NCI-H748 (cell line): ENCODE data around the gene SMARCE1.

Experiments used
- DNase-seq: peaks from one replicate; lab custom pipeline; 2025; ENCODE audit not compliant: unreplicated experiment; lab: John Stamatoyannopoulos, UW

Gene SMARCE1

DNA sequence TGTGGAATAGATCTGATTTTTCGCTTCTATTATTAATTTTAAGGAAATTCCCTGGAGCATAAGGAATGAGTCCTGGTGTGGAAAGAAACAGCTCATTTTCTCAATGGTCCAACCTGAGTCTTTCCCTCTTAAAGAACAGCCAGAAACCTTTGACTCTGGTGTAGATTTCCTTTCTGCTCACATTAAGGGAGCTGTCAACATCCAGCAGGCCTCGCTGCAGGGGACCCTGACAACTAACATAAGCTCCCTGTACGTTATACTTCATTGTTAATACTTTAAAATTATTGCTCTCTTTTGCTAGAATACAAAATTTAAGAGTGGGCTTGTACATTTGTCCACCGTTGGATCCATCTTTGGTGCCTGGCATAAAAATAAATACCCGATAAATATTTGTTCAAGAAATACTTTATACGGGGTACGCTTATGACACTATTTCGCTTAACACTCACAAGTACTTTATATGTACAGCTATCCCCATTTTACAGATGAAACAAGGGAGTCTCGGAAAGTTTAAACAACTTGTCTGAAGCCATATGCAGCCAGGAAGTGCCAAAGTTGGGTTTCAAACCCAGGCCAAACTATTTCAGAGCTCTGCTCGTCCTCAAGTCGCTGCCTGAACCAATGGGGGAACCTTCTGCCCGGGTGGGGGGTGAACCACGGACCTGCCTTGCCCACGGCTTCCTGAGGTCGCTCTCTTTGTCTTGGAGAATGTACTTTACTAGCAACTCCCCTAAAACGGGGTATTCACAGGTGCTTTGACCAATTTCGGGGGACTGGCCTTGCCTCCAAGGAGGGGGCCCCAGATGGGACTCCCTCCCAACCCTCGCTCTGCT is 611 bp downstream of the SMARCE1 start:
- DNase-seq: peak; percentile 53

DNA sequence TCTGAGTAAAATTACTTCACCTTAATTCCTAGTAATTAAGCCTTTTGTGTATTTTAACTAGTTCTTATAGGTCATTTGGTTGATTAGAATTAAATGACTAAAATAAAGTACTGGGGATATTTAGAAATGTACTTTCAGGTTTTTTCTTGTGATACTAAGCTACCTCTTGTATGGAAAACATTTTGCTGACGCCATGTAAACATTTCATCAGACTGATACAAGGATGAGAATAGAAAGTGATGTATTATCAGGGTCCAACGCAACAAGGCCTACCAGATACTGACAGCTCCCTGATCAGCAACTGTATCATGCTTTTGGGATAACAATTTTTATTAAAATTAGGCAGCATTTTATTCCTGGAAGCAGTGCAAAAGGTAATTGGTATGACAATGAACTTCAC is 1.7 kb downstream of the SMARCE1 start:
- no peak for DNase-seq

DNA sequence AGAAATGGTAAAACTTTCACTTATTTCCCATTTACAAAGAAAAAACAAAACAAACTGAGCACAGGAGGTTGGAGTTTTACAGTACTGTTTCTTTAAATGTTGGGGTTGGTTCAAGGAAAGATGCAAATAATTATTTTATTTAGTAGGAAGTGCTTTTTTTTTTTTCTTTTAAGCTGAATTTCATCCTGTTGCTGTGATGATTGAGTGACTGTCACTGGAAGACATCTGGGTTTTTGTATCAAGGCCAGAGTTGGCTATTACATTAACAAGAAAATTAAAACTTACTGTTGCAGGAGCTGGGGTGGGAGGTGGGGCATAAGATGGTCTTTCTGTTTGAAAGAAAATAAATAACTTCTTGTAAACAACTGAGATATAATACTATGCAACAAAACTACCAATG is 2.3 kb downstream of the SMARCE1 start:
- DNase-seq: no peak

DNA sequence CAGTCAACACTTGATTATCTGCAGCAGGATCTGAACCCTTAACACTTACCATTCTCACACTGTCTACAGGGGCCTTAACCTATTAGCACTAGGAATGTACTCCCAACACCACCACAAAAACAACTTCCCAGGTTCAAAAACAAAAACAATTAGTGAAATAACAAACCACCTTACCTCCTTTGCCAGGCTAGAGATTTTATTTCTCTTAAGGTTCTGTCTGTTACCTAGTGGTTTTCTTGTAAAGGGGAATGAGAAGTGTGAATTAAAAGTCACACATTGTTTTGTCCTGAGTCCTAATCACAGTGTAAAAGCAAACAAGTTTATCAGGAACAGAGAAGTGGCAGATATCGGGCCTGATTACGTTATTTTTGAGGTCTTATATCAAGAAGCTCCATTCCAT is 9.7 kb downstream of the SMARCE1 start:
- no peak for DNase-seq

DNA sequence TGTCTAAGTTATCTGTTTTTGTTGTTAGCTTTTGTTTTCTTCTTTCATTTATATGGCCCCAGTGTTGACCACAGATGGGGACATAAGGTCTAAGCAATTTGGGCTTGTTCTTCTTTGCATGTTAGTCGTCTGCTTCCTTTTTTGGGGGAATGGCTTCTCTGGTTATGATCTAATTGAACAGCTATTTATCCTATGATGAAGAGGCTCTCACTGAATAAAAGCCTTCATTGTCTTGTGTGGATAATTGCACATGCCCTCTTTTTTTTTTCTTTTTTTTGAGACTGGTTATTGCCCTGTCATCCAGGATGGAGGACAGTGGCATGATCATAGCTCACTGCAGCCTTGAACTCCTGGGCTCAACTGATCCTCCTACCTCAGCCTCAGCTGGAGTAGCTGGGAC is 13.7 kb downstream of the SMARCE1 start:
- DNase-seq: no peak

DNA sequence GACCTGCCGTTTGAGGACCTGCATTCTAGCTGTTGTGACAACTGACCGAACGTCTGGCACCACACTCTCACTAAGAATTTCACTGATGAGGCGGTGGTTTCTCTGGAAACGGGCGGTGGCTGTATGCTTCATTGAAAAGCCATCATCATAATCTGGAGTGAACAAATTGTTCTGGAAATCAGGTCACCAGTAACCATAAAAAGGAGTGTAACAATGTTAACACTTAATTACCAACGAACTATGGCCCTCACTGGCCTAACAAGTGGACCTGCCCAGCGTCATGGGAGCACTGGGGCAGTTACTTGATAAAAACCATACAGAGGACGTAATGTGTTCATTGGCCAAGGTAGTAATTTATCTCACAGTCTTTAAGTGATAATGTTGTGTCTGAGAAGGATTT is 15.4 kb downstream of the SMARCE1 start:
- no peak for DNase-seq

DNA sequence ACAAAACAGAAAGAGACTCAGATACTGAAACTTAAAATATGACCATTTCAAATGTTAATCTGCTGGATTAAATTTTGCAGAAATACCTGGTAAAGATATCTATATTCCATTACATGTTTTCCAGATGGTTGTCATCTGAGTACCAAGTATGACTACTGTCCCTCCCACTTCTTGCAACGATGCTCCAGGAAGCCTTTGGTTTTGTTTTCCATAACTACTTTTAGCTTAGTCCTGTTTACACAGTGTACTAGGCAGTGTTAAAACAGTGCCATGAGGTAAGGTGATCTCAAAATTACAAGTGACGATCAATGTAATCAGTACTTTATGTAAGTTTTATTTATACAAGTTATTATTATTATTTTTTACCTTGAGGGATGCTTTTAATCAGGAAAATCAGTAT is 17.8 kb downstream of the SMARCE1 start:
- DNase-seq: no peak

DNA sequence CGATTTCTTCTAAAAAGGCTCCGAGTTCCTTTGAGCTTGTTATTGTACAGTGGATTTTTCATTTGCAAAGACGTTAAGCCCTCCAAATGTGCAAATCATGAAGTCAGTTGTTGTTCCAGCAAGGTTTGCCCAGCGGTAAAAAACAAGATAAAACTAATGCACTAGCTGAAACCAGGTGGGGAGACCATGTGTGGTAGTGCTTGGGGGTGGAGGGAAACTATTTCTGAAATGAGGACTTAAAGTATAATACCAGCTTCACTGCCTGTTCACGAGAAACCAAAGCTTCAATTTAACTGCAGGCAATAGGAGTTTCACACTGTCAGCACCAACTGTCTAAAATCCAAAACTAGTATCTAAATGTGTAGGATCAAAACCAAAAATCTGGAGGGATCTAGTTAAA is 22.3 kb downstream of the SMARCE1 start:
- no peak for DNase-seq

DNA sequence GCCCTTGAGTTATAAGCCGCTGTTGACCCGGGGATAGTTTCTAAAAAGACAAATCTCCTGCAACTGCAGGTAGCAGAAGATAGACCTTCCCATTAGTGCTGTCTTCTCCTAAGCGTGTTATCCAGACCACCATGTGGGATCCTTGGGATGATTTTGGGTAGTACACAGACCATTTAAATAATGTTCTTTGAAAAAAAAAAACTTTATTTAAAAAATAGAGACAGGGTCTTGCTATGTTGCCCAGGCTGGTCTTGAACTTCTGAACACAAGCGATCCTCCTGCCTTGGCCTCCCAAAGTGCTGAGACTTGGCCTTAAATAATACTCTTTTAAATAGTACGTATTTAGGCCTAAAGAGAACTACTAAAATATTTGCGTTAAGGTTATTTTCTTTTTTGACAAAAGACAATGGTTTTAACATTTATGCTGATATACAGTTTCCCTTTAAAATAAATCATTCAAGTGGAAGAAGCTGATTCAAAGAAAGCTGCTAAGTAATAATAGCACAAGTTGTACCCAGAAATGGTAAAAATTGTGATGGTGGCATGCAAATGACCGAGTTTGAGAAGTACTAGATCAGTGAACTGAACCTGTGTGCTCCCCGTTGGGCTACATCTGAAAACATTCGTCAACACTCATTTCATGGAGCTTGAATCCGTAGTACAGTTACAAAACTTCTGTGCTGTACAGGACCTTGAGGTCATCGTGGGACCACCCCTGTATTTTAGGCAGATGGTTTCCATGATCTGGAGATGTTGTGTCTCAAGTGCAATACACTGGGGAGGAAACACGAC is 24.0 kb downstream of the SMARCE1 start:
- no peak for DNase-seq

DNA sequence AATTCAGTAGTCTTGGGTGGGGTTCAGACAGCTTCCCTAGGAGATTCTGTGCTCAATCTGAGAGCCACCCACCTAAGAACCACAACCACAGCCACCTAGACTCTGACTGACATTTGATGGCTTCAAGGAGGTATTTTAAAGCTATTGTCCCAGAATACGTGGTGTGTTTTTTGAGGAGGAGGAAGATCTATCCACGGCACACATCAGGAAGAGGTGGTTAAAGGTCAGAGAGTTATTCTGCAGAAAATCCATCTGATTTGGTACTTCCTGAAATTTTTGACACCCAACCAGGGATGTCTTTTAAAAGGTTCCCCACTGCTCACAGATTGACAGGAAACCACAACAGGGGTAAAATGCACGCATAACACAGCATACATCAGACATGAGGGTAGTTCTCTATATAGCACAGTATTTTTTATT is 25.1 kb downstream of the SMARCE1 start:
- DNase-seq: no peak

DNA sequence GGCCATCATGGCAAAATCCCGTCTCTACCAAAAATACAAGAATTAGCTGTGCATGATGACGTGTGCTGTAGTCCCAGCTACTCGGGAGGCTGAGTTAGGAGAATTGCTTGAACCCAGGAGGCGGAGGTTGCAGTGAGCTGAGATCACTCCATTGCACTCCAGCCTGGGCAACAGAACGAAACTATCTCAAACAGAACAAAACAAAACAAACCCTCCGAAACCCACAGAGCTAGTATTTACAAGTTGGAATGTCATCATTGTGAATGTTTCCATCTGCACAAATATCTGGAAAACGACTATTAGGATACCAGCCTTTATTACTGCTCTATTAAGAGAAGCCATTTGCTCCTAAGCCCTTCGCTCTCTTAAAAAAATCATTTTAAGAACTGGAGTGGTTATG is 26.0 kb downstream of the SMARCE1 start:
- no peak for DNase-seq

DNA sequence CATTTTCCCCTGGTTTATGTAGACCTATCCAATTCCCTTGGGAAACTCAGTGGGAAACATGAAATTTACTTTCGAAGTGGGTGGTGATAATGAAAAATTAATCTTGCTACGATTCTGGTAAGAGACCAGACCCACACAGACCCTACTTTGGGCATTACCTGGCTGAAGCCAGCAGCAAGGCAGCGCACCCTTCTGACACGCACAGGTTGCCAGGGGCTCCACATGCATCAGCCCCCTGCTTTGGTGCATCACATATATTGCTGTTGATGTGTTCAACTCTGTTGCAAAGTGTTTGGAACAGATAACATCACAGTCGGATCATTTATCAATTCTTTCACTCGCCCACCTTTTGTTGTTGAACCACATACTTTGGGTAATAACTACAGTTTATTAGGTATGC is 26.6 kb downstream of the SMARCE1 start:
- DNase-seq: no peak

DNA sequence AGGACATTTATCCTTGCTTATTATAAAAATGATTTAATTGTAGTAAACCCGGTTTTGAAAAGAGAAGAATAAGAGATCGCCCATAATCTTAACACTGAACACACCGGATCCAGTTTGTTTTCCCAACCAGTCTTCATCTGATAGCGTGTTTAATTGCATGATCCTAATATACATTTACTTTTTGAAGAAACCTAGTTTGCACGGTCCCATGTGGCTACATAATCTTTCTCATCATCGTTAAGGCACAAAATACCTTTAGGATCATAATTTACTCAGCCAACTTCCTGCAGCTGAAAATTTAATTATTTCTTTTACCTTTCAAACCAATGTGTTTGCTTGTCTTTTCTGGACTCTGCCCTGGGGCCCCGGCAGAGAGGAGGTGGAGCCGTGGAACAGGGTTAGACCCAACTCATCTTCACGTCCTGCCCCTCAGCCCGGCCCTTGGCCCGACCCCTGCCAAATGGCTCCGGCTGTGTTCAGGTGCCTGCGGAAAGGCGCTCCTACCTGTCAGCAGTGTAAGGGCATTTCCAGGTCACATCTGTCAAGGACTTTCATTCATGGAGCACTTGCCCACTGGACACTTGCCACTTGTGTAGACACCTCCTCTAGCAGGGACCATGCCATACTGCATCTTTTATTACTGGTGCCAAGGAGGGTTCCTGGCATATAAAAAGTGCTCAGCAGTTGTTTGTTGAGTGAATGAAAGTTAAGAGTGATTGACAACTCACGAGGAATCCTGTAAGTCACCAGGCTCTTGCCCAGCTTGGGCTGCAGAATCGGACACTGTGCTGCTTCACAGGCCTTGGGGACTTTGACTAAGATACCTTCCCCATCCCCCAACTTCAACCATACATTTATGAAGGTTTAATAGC is 28.6 kb downstream of the SMARCE1 start:
- no peak for DNase-seq

DNA sequence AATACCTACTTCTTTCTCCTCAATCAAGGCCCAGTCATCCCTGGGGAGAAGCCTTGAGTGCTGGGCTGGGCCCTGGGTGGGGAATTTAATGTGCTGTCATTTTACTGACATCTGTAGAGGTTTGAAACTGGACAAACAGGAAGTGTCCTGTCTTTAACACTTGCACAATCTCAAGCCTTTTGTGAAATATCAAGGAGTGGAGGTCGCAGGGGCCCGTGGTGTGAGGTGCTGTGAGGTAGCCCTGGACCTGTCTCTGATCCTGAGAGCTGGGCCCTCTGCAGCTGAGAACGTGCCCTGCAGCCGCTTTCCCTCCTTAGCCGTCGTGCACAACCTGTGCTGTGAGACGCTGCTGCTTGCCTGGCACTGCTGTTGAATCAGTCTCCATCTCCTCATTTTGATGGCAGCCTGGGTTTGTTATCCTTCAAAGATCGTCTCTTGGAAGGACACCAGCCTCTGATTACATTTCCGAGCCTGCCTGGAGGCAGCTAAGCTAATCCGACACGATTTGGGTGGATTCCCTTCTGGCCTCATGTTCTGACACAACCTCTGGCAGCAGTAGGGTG is 29.9 kb downstream of the SMARCE1 start:
- DNase-seq: no peak

DNA sequence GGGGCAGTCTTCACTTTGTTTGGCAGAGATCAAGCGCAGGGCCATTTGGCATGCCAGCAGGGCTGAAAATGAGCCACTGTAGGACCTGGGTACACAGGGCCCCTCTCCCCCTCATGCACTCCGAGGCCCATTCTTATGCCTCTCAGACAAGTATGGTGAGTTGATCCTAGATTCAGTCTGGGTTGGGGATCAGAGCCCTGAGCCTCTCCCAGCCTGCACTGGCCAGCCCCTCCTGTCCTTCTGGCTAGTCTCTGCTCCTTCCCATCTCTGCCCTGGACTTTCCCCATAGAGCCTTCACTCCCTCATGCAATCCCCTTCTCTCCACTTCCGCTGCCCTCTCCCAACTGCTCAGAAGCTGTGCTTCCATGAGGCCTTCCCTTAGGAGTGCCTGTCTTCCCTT is 31.0 kb downstream of the SMARCE1 start:
- DNase-seq: no peak

DNA sequence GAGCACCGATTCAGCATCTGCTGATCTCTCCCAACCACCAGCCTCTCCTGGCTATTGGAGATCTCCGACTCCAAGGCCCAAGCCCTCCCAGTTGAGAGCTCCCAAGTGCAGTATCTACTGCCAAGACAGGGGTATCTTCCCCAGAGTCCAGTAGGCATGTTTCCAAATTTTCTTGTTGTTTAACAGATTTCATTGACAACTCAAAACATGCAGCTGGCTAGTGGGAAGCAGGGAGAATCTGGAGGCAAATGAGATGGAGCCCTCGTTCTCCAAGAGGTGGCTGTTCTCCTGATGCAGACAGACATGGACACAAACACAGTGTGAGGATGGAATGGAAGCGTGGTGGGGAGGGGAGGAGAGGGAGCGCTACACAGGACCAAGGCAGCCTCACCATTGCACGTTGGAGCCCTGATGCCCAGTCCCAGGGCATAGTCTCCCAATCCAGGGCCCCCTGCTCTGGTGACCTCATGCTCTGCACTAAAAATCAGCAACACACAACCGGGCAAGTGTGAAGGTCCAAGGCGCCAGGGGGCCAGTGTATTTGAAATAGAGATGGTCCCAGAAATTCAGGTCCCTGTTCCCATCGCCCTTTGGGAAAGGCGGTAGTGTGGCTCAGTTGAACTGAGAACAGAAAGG is 31.7 kb downstream of the SMARCE1 start:
- no peak for DNase-seq

DNA sequence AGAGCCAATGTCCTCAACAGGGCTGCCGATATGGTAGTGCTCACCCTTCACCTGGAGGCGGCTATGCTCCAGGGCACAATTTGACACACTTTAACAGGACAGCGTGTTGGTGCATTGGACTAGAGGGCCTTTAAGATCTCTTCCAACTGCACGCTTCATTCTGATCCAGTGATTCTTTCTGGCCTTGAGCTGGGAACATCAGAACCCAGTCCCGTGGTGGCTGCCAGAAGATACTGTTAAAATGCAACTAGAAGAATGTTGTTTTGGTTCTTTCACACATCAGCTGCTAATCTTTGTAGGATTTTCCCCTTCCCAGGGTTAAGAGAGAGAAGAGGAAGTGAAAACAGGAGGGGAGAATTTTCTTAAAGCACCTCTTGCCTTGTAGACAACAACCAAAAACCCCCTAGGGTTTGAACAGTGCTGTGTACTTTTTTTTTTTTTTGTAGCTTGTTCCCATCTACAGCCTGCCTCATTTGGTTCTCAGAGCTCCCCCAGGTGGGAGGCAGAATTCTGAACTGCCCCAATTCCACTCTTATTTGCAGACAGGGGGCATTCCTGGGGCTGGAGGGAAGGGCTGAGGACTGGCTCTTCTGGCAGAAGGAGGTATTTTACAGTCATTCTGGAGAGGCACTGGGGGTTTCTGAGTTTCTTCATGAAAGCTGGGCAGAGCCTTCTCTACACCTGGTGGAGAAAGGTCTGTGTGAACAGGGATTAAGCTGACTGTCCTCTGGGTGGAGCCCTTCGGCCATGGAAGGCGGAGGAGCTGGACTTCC is 32.4 kb downstream of the SMARCE1 start:
- peak; percentile 73 for DNase-seq

DNA sequence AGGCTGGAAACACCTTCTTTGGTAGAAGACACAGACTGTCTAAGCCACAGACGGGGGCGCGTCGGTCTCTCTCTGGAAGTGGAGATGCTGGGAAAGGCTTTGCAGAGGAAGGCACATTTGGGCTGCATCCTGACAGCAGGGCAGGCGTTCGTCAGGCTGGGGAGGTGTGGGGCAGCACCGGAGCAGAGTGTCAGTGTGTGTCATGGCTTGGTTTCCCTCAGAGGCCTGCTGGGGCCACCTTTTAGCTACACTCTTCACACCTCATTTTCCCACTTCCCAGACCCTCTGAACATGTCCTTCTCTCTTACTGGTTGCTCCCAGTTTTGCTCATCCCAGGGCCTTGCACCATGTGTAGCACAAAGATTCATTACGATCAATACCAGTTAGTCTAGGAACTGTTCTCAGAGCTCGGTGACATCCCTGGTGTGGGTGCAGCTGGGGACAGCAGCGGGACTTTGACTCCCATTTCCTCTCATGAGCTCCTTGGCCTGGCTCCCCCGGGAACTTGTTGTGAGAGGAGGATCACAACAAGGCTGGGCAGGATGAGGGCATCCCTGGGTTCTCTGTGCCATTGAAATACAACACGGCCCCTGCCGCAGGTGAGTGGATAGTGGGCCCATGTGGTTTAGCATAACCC is 33.1 kb downstream of the SMARCE1 start:
- DNase-seq: no peak

DNA sequence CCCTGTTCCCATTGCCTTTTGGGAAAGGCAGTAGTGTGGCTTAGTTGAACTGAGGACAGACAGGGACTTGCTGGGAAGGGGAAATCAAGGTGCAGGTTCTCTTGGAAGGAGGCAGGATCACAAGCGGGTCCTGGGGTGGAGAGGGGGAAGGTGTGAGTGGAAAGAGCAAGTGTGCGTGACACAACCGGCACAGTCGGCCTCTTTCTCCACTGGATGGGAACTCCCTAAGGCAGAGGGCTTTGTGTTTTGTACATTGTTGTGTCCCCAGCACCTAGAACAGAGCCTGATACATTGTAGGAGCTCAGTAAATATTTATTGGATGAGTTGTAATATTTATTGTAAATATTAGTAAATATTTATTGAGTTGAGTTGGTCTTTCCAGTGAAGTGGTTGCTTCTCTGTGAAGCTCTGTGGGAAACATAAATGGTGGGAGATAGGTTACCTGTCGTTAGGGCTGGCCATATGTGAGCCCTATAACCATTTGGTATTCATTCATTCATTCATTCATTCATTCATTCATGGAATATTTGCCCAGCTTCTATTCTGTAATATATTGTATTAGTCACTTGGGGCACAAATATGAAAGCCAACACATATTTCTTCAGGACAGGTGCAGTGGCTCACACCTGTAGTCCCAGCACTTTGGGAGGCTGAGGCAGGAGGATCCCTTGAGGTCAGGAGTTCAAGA is 34.0 kb downstream of the SMARCE1 start:
- DNase-seq: no peak
